Neural progenitor cell (in vitro differentiated cells): ENCODE results near the gene VAV2.

ENCODE experiments used
- EZH2 ChIP-seq: fragments of 200-600 bp; sonication (generic); IDR thresholded peaks from 2 replicates; pipeline ENCODE4 v1.6.1; 2017; ENCODE audit warnings: antibody characterized with exemption, mild to moderate bottlenecking, moderate library complexity
- TF ChIP-seq, protein P1 (sequence below): fragments of 200-600 bp; sonication (generic); IDR thresholded peaks from 2 replicates; pipeline ENCODE4 v1.5.1; 2017; ENCODE audit warnings: antibody characterized with exemption, mild to moderate bottlenecking

GRCh38 chr9:133714606-133715294 is 277.4 kb downstream of the VAV2 start:
- TF ChIP-seq, protein P1, sequence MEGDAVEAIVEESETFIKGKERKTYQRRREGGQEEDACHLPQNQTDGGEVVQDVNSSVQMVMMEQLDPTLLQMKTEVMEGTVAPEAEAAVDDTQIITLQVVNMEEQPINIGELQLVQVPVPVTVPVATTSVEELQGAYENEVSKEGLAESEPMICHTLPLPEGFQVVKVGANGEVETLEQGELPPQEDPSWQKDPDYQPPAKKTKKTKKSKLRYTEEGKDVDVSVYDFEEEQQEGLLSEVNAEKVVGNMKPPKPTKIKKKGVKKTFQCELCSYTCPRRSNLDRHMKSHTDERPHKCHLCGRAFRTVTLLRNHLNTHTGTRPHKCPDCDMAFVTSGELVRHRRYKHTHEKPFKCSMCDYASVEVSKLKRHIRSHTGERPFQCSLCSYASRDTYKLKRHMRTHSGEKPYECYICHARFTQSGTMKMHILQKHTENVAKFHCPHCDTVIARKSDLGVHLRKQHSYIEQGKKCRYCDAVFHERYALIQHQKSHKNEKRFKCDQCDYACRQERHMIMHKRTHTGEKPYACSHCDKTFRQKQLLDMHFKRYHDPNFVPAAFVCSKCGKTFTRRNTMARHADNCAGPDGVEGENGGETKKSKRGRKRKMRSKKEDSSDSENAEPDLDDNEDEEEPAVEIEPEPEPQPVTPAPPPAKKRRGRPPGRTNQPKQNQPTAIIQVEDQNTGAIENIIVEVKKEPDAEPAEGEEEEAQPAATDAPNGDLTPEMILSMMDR: no peak
- no peak for TF ChIP-seq EZH2
